H1 (cell line): Measurements from ENCODE around the gene KRT37. TPM values are rescaled to one million over a fixed set of nuclear protein-coding genes. Genes with fewer than 3 reads are reported as not detected.

ENCODE experiments used
- CTCF ChIA-PET: fragments of 300-600 bp; sonication (Branson Sonifier 250); formaldehyde crosslinking; loops from one replicate; lab custom pipeline; 2021; ENCODE audit not compliant: partially characterized antibody; lab: Charles Lee
- POLR2A ChIA-PET: fragments of 300-600 bp; sonication (Branson Sonifier 250); formaldehyde crosslinking; loops from one replicate; lab custom pipeline; 2021; ENCODE audit warnings: inconsistent platforms; ENCODE audit not compliant: partially characterized antibody; lab: Charles Lee
- DNase-seq, 2 experiments: peaks; one replicate each; pipeline versions ENCODE4 v3.0.0 to v3.0.0-alpha.2; 2010 to 2022; ENCODE audit warnings: low spot score in 2 of 2, low read depth in 1 of 2, mixed read lengths in 1 of 2
- FAIRE-seq: peaks from 2 replicates; lab custom pipeline; 2011; peaks lifted over from hg19 to GRCh38; lab: Jason Lieb, UNC
- H2AFZ ChIP-seq: 2 replicates; pipeline ENCODE4 v1.8.1; 2012; ENCODE audit warnings: low read length, inconsistent platforms
- H2AK5ac ChIP-seq: 2 replicates; pipeline ENCODE4 v1.6.1; 2013; ENCODE audit warnings: low read depth, low read length
- H2BK120ac ChIP-seq: replicated peaks from 2 replicates; pipeline ENCODE3; 2013; ENCODE audit warnings: low read depth, low read length, inconsistent platforms
- H2BK12ac ChIP-seq: 2 replicates; pipeline ENCODE4 v1.6.1; 2013; ENCODE audit warnings: low read depth, low read length
- H2BK15ac ChIP-seq: 2 replicates; pipeline ENCODE4 v1.6.1; 2013; ENCODE audit warnings: low read length
- H2BK20ac ChIP-seq: 2 replicates; pipeline ENCODE4 v1.6.1; 2013; ENCODE audit warnings: low read length
- H2BK5ac ChIP-seq: 2 replicates; pipeline ENCODE4 v1.6.1; 2013; ENCODE audit warnings: low read depth, low read length
- H3K14ac ChIP-seq: 2 replicates; pipeline ENCODE4 v1.6.1; 2013; ENCODE audit warnings: inconsistent platforms; ENCODE audit not compliant: insufficient read length
- H3K18ac ChIP-seq: 2 replicates; pipeline ENCODE4 v1.6.1; 2013; ENCODE audit warnings: low read length; ENCODE audit errors: extremely low read depth
- H3K23ac ChIP-seq: 2 replicates; pipeline ENCODE4 v1.6.1; 2013; ENCODE audit warnings: inconsistent platforms; ENCODE audit not compliant: insufficient read length
- H3K23me2 ChIP-seq: 2 replicates; pipeline ENCODE4 v1.6.1; 2013; ENCODE audit warnings: low read depth, low read length
- H3K27ac ChIP-seq: 2 replicates; pipeline ENCODE4 v1.6.1; 2011; ENCODE audit warnings: low read depth, low read length, inconsistent platforms
- H3K27me3 ChIP-seq, 4 experiments: replicated peaks in 1 of 4; 1 replicate in 1 of 4; 2 replicates in 3 of 4; pipeline versions ENCODE4 v1.6.1 to v1.8.1; 2011 to 2013; ENCODE audit warnings: low read length in 3 of 4, mild to moderate bottlenecking in 3 of 4, inconsistent platforms in 2 of 4, mixed read lengths in 2 of 4, moderate library complexity in 1 of 4; ENCODE audit not compliant: control insufficient read depth in 3 of 4, insufficient read depth in 3 of 4; ENCODE audit errors: extremely low read depth in 1 of 4
- H3K36me3 ChIP-seq, 4 experiments: 2 replicates each; pipeline versions ENCODE4 v1.6.1 to v1.8.1; 2011 to 2013; ENCODE audit warnings: mild to moderate bottlenecking in 4 of 4, low read length in 3 of 4, moderate library complexity in 2 of 4, control low read depth in 1 of 4, inconsistent platforms in 1 of 4; ENCODE audit not compliant: insufficient read depth in 4 of 4, control insufficient read depth in 2 of 4
- H3K4ac ChIP-seq: replicated peaks from 2 replicates; pipeline ENCODE3; 2013; ENCODE audit warnings: low read length, low read depth, mixed read lengths, inconsistent platforms; ENCODE audit not compliant: insufficient read length
- H3K4me1 ChIP-seq, 4 experiments: replicated peaks in 1 of 4; 1 replicate in 1 of 4; 2 replicates in 3 of 4; pipeline versions ENCODE4 v1.6.1 to v1.8.1; 2011 to 2013; ENCODE audit warnings: low read length in 3 of 4, inconsistent platforms in 2 of 4, mixed read lengths in 1 of 4; ENCODE audit not compliant: insufficient read depth in 4 of 4, control insufficient read depth in 3 of 4
- H3K4me2 ChIP-seq, 2 experiments: 2 replicates each; pipeline versions ENCODE4 v1.6.1 to v1.8.1; 2011 to 2013; ENCODE audit warnings: low read depth in 2 of 2, low read length in 2 of 2, control low read depth in 1 of 2, inconsistent platforms in 1 of 2, mild to moderate bottlenecking in 1 of 2; ENCODE audit not compliant: insufficient read depth in 1 of 2
- H3K4me3 ChIP-seq, 4 experiments: fragments of 200-600, 300-600 bp in 1 of 4; sonication (generic), shearing (Covaris generic), sonication (Bioruptor Twin) in 1 of 4; 2 replicates each; pipeline versions ENCODE4 v1.5.1 to v1.8.1; 2011 to 2016; ENCODE audit warnings: low read length in 4 of 4, low read depth in 3 of 4, control low read depth in 2 of 4, inconsistent platforms in 2 of 4, mild to moderate bottlenecking in 2 of 4, mixed read lengths in 1 of 4, moderate library complexity in 1 of 4; ENCODE audit not compliant: insufficient read depth in 2 of 4; ENCODE audit errors: extremely low read depth in 1 of 4
- H3K56ac ChIP-seq: replicated peaks from 2 replicates; pipeline ENCODE3; 2013; ENCODE audit warnings: low read depth, mild to moderate bottlenecking, mixed read lengths, low read length, inconsistent platforms; ENCODE audit not compliant: insufficient read length
- H3K79me1 ChIP-seq: 2 replicates; pipeline ENCODE4 v1.6.1; 2013; ENCODE audit warnings: low read depth, low read length, control low read depth
- H3K79me2 ChIP-seq, 2 experiments: 2 replicates each; pipeline versions ENCODE4 v1.6.1 to v1.8.1; 2012 to 2013; ENCODE audit warnings: low read length in 2 of 2, mild to moderate bottlenecking in 2 of 2, inconsistent platforms in 1 of 2; ENCODE audit not compliant: insufficient read depth in 2 of 2, control insufficient read depth in 1 of 2
- H3K9ac ChIP-seq, 4 experiments: replicated peaks in 1 of 4; 1 replicate in 1 of 4; 2 replicates in 3 of 4; pipeline versions ENCODE4 v1.6.1 to v1.8.1; 2011 to 2013; ENCODE audit warnings: low read depth in 3 of 4, low read length in 3 of 4, control low read depth in 2 of 4, mild to moderate bottlenecking in 2 of 4, moderate library complexity in 2 of 4, inconsistent platforms in 1 of 4; ENCODE audit errors: extremely low read depth in 1 of 4
- H3K9me3 ChIP-seq, 2 experiments: 2 replicates each; pipeline versions ENCODE4 v1.6.1 to v1.8.1; 2012 to 2013; ENCODE audit warnings: mild to moderate bottlenecking in 2 of 2, moderate library complexity in 2 of 2, control low read depth in 1 of 2, inconsistent platforms in 1 of 2, low read depth in 1 of 2, low read length in 1 of 2, mixed read lengths in 1 of 2; ENCODE audit not compliant: insufficient read depth in 2 of 2
- H4K20me1 ChIP-seq, 2 experiments: replicated peaks in 1 of 2; 2 replicates each; pipeline versions ENCODE3 to v1.8.1; 2011 to 2013; ENCODE audit warnings: inconsistent platforms in 2 of 2, low read length in 2 of 2, mild to moderate bottlenecking in 1 of 2; ENCODE audit not compliant: insufficient read depth in 2 of 2, control insufficient read depth in 1 of 2
- H4K5ac ChIP-seq: 2 replicates; pipeline ENCODE4 v1.6.1; 2013; ENCODE audit warnings: low read length, low read depth, mixed read lengths, inconsistent platforms; ENCODE audit not compliant: insufficient read length
- H4K8ac ChIP-seq: 2 replicates; pipeline ENCODE4 v1.8.0; 2013; ENCODE audit warnings: mild to moderate bottlenecking, moderate library complexity, low read length, inconsistent platforms; ENCODE audit not compliant: insufficient read depth; ENCODE audit errors: extremely low read depth
- H4K91ac ChIP-seq: replicated peaks from 2 replicates; pipeline ENCODE3; 2013; ENCODE audit warnings: low read length, mixed read lengths, inconsistent platforms; ENCODE audit not compliant: insufficient read length
- EP300 ChIP-seq, 2 experiments: IDR thresholded peaks; 1 replicate in 1 of 2; 2 replicates in 1 of 2; pipeline ENCODE4 v1.6.1; 2011 to 2012; ENCODE audit warnings: low read depth in 2 of 2, low read length in 2 of 2, mild to moderate bottlenecking in 2 of 2, borderline replicate concordance in 1 of 2, inconsistent platforms in 1 of 2, moderate library complexity in 1 of 2
- JUN ChIP-seq: IDR thresholded peaks from 2 replicates; pipeline ENCODE4 v1.6.1; 2011; ENCODE audit warnings: low read depth, mild to moderate bottlenecking, improper control_type of control experiment, low read length
- SAP30 ChIP-seq: fragments of 300-600 bp; sonication (generic); IDR thresholded peaks from 2 replicates; pipeline ENCODE4 v1.7.1; 2012; ENCODE audit warnings: low read length, moderate library complexity, mild to moderate bottlenecking, inconsistent platforms; ENCODE audit not compliant: insufficient read depth, insufficient replicate concordance
- TAF1 ChIP-seq: IDR thresholded peaks from 2 replicates; pipeline ENCODE4 v1.6.1; 2011; ENCODE audit warnings: mild to moderate bottlenecking, low read depth, low read length
- TEAD4 ChIP-seq: IDR thresholded peaks from 2 replicates; pipeline ENCODE4 v1.6.1; 2012; ENCODE audit warnings: low read depth, low read length, inconsistent platforms, mixed read lengths
- ZNF274 ChIP-seq: IDR thresholded peaks from 2 replicates; pipeline ENCODE4 v1.7.0; 2012; ENCODE audit warnings: low read length, borderline replicate concordance; ENCODE audit errors: extremely low read depth
- WGBS, 2 experiments: shearing (Covaris generic) in 1 of 2; methylation state at CpG; one replicate each; pipeline versions ENCODE4 v1.1.6 to v1.1.7; 2013 to 2015; ENCODE audit warnings: low lambda C conversion rate in 2 of 2, mixed read lengths in 2 of 2, inconsistent platforms in 1 of 2, low coverage in 1 of 2, missing lambda C conversion rate in 1 of 2; ENCODE audit not compliant: insufficient replicate concordance in 2 of 2, insufficient coverage in 1 of 2, insufficient read length in 1 of 2; ENCODE audit errors: extremely low coverage in 1 of 2, missing lambda C conversion rate in 1 of 2; 5-methylcytosine and 5-hydroxymethylcytosine counted together
- polyA plus RNA-seq, 7 experiments: library from polyadenylated mRNA; depleted of rRNA in 3 of 7; stranded (reverse) in 5 of 7; unstranded in 2 of 7; fragments of >200 nt in 5 of 7; fragments of 200-250 nt in 2 of 7; gene quantifications; 1 replicate in 5 of 7; 2 replicates in 1 of 7; 4 replicates in 1 of 7; pipeline versions ENCODE4 v1.2.1 to v1.2.3, GENCODE V29; 2011 to 2013; ENCODE audit warnings: missing spikeins in 2 of 7, mixed read lengths in 2 of 7
- total RNA-seq: library from RNA; stranded (reverse); fragmentation: NEBNext Ultra II Directional; extraction: Animal tissue kit (Norgen Biotek cat#: 25700); gene quantifications from 2 replicates; pipeline ENCODE4 v1.2.1, GENCODE V29; 2021

KRT37 gene
- total and polyA plus RNA-seq, 2 of the 8 experiments (the other 6 are each of a cell fraction or from before 2014, with no cell fraction given), result not detected

DNA sequence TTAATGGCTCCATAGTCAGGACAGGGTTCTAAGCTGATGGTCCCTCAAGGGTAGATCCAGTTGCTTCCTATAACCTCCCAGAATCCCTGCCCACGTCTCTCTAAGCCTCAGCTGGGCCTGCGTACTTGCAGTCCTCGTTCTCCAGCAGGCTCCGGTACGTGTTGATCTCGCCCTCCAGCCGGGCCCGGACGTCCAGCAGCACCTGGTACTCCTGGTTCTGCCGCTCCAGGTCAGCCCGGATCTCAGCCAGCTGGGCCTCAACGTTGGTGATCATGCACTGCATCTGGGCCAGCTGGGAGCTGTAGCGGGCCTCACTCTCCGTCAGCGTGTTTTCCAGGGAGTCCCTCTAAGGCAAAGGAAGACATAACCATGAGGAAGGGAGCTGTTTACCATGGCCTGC, 38.3 kb upstream of the KRT37 start:
- no peak overlapping the region for H3K18ac ChIP-seq
- H3K79me1 ChIP-seq, result no peaks in the 10 kb centered on the region
- H2BK12ac ChIP-seq, result no peak overlapping the region
- 82% methylated on average over 15 of the region's 15 CpGs; no CpG with 5 or more reads in 1 of the 2 experiments for WGBS, 2 experiments
- H3K56ac ChIP-seq, result no peak overlapping the region
- no peak overlapping the region for H2AFZ ChIP-seq
- no peaks in the 10 kb centered on the region for H3K36me3 ChIP-seq
- POLR2A ChIA-PET, result interaction anchor here (1.6 kb wide), 1 partner anchor 65 kb away, joined by 5 read pairs; the partner anchor contains the start of gene KRT19
- H4K5ac ChIP-seq, result no peak overlapping the region
- H2BK5ac ChIP-seq, result no peak overlapping the region
- H2AK5ac ChIP-seq, result no peak overlapping the region
- no peak overlapping the region for H2BK20ac ChIP-seq
- no peaks in the 10 kb centered on the region for H3K4me1 ChIP-seq
- H3K27me3 ChIP-seq, result no peaks in the 10 kb centered on the region
- no peak overlapping the region for H3K27ac ChIP-seq
- H4K91ac ChIP-seq, result no peak overlapping the region
- no peaks in the 10 kb centered on the region for H3K79me2 ChIP-seq
- no peaks in the 10 kb centered on the region for H3K23me2 ChIP-seq
- no peak overlapping the region for H3K4me3 ChIP-seq
- CTCF ChIA-PET, result interaction anchor here (0.9 to 2.8 kb wide), 12 partner anchors 12 to 555 kb away, joined by 3 to 17 read pairs (median 4); partner anchors contain the start of gene KRT15
- TF ChIP-seq TAF1, result no peak
- no peak for TF ChIP-seq EP300 (IDR thresholded peaks at IDR 0.05; ENCODE audit: borderline replicate concordance in 1 of 2, low read depth in 2 of 2, low read length in 2 of 2)
- TF ChIP-seq TEAD4, result no peak
- no peak for TF ChIP-seq SAP30
- no peak for TF ChIP-seq ZNF274
- no peak for TF ChIP-seq JUN
- no peak overlapping the region for H4K8ac ChIP-seq
- no peak overlapping the region for H3K4me2 ChIP-seq
- no peak overlapping the region for H2BK120ac ChIP-seq
- H3K4ac ChIP-seq, result no peak overlapping the region
- DNase-seq (no peak), FAIRE-seq (no peak)
- H4K20me1 ChIP-seq, result no peaks in the 10 kb centered on the region
- H2BK15ac ChIP-seq, result no peak overlapping the region
- no peak overlapping the region for H3K14ac ChIP-seq
- no peak overlapping the region for H3K9ac ChIP-seq
- no peak overlapping the region for H3K23ac ChIP-seq
- H3K9me3 ChIP-seq, result no peaks in the 10 kb centered on the region; a peak in 1 of 4 replicates
